DND-41 (cell line): ENCODE measurements around the gene LRP8.
A peak's percentile ranks its signal among the peaks of the same experiment; 100 is the strongest.

Experiments
- ATAC-seq: fragments of 200-7000 bp; cut with Tn5 transposase; 3 replicates; pipeline ENCODE4 v1.9.1; 2021; ENCODE audit warnings: low read depth; ENCODE audit not compliant: insufficient read depth
- DNase-seq: peaks from one replicate; pipeline ENCODE4 v3.0.0-alpha.2; 2020
- H2AFZ ChIP-seq: 2 replicates; pipeline ENCODE4 v1.6.0; 2012; ENCODE audit warnings: low read depth, low read length
- H3K27ac ChIP-seq: 2 replicates; pipeline ENCODE4 v1.5.1; 2012; ENCODE audit warnings: low read length, inconsistent platforms
- H3K27me3 ChIP-seq: fragments of 200-600 bp; sonication (generic); 2 replicates; pipeline ENCODE4 v1.6.0; 2012; ENCODE audit warnings: low read length, mild to moderate bottlenecking, inconsistent platforms; ENCODE audit not compliant: insufficient read depth, poor library complexity
- H3K36me3 ChIP-seq: 2 replicates; pipeline ENCODE4 v1.5.1; 2012; ENCODE audit warnings: low read length, inconsistent platforms; ENCODE audit not compliant: insufficient read depth
- H3K4me1 ChIP-seq: 2 replicates; pipeline ENCODE4 v1.5.1; 2012; ENCODE audit warnings: mild to moderate bottlenecking, low read length; ENCODE audit not compliant: insufficient read depth
- H3K4me2 ChIP-seq: 2 replicates; pipeline ENCODE4 v1.6.0; 2012; ENCODE audit warnings: mild to moderate bottlenecking, moderate library complexity, low read length, inconsistent platforms; ENCODE audit not compliant: insufficient read depth
- H3K4me3 ChIP-seq, 2 experiments: fragments of 200-600 bp in 1 of 2; shearing (Covaris generic) in 1 of 2; 2 replicates each; pipeline ENCODE4 v1.5.1; 2012 to 2016; ENCODE audit warnings: inconsistent platforms in 2 of 2, low read length in 2 of 2, mild to moderate bottlenecking in 2 of 2, low read depth in 1 of 2, moderate library complexity in 1 of 2
- H3K79me2 ChIP-seq: 2 replicates; pipeline ENCODE4 v1.6.0; 2012; ENCODE audit warnings: low read length, inconsistent platforms; ENCODE audit not compliant: insufficient read depth
- H3K9ac ChIP-seq: 2 replicates; pipeline ENCODE4 v1.6.0; 2012; ENCODE audit warnings: low read depth, mild to moderate bottlenecking, inconsistent platforms, low read length, moderate library complexity
- H3K9me3 ChIP-seq: 2 replicates; pipeline ENCODE4 v1.5.1; 2012; ENCODE audit warnings: low read length, moderate library complexity, mild to moderate bottlenecking, inconsistent platforms; ENCODE audit not compliant: insufficient read depth, severe bottlenecking
- H4K20me1 ChIP-seq: 2 replicates; pipeline ENCODE4 v1.6.0; 2012; ENCODE audit warnings: low read length; ENCODE audit not compliant: insufficient read depth
- CTCF ChIP-seq: IDR thresholded peaks from 2 replicates; pipeline ENCODE4 v1.5.1; 2012; ENCODE audit warnings: borderline replicate concordance, low read length, moderate library complexity, mild to moderate bottlenecking; ENCODE audit not compliant: poor library complexity, severe bottlenecking; ENCODE audit errors: extremely low read depth
- EZH2 ChIP-seq: IDR thresholded peaks from 3 replicates; pipeline ENCODE4 v1.6.1; 2012; ENCODE audit warnings: borderline replicate concordance, low read depth, mild to moderate bottlenecking, moderate library complexity, low read length, inconsistent platforms; ENCODE audit not compliant: severe bottlenecking

LRP8 gene

GRCh38 chr1:53327182-53327913, 522 bp downstream of the LRP8 start:
- peaks cover 34% of the 10 kb centered on the region for H4K20me1 ChIP-seq
- no peaks in the 10 kb centered on the region for H3K27me3 ChIP-seq
- peak overlapping the region; percentile 93 for H3K9ac ChIP-seq
- peaks cover 36% of the 10 kb centered on the region for H3K36me3 ChIP-seq
- peak overlapping the region; percentile 93 for H3K4me2 ChIP-seq
- peak overlapping the region; percentile 63 for H2AFZ ChIP-seq
- TF ChIP-seq EZH2 (no peak), CTCF (no peak)
- H3K79me2 ChIP-seq = peaks cover 54% of the 10 kb centered on the region
- H3K4me1 ChIP-seq = peaks cover 41% of the 10 kb centered on the region
- ATAC-seq = peak; percentile 10
- DNase-seq = peak; percentile 77
- peak overlapping the region; percentile 95 for H3K27ac ChIP-seq
- H3K4me3 ChIP-seq = peak overlapping the region; percentile 85 to 94
- H3K9me3 ChIP-seq = no peaks in the 10 kb centered on the region

DNA sequence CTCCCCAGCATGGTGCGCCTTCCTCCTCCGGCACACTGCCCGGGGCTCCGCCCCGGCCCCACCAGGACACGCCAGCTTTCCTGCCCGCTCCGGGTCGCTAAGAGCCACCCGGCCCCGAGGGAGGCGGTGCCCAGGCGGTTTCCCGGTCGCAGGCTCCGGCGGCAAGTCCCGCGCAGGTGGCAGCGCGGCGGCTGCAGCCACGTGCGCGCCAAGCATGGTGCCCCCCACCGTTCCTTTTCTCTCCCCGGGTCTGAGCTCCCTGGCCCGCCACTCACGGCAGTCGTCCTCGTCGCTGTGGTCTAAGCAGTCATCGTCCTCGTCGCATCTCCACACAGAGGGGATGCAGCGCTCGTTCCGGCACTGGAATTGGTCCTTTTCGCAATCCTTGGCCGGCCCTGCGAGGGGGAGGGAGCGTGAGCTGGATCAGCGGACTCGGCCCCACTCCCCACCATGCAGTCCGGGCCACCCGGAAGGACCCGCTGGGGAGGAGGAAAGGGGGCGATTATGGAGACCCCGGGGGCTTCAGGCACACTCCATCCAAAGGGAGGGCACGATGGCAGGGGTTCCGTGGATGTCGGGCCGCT, 1.2 kb downstream of the LRP8 start:
- Histone ChIP-seq H4K20me1 (peaks cover 41% of the 10 kb centered on the region), H3K4me2 (peak overlapping the region; percentile 93), H3K9ac (peak overlapping the region; percentile 93), H3K27me3 (no peaks in the 10 kb centered on the region), H3K9me3 (no peaks in the 10 kb centered on the region), H3K36me3 (peaks cover 43% of the 10 kb centered on the region), H2AFZ (peak overlapping the region; percentile 63), H3K4me1 (peaks cover 41% of the 10 kb centered on the region), H3K4me3 (peak overlapping the region; percentile 85 to 94), H3K27ac (peak overlapping the region; percentile 95), H3K79me2 (peaks cover 61% of the 10 kb centered on the region)
- no peak for TF ChIP-seq CTCF
- TF ChIP-seq EZH2 = no peak
- DNase-seq = no peak
- ATAC-seq = peak; percentile 46

GRCh38 chr1:53326088-53326597, 1.7 kb downstream of the LRP8 start:
- Histone ChIP-seq H3K4me1 (peaks cover 41% of the 10 kb centered on the region), H3K27ac (peak overlapping the region; percentile 95), H3K9ac (peak overlapping the region; percentile 93), H3K4me2 (peak overlapping the region; percentile 93), H3K27me3 (no peaks in the 10 kb centered on the region), H3K36me3 (peaks cover 48% of the 10 kb centered on the region), H3K79me2 (peaks cover 66% of the 10 kb centered on the region), H2AFZ (peak overlapping the region; percentile 63), H3K4me3 (peak overlapping the region; percentile 85 to 94), H4K20me1 (peaks cover 46% of the 10 kb centered on the region), H3K9me3 (no peaks in the 10 kb centered on the region)
- TF ChIP-seq CTCF = no peak
- no peak for TF ChIP-seq EZH2
- DNase-seq (peak; percentile 98), ATAC-seq (peak; percentile 86)
